ENCODE measurements around the gene GRIN2D.
A peak's percentile ranks its signal among the peaks of the same experiment; 100 is the strongest.

The GRIN2D gene

DNA sequence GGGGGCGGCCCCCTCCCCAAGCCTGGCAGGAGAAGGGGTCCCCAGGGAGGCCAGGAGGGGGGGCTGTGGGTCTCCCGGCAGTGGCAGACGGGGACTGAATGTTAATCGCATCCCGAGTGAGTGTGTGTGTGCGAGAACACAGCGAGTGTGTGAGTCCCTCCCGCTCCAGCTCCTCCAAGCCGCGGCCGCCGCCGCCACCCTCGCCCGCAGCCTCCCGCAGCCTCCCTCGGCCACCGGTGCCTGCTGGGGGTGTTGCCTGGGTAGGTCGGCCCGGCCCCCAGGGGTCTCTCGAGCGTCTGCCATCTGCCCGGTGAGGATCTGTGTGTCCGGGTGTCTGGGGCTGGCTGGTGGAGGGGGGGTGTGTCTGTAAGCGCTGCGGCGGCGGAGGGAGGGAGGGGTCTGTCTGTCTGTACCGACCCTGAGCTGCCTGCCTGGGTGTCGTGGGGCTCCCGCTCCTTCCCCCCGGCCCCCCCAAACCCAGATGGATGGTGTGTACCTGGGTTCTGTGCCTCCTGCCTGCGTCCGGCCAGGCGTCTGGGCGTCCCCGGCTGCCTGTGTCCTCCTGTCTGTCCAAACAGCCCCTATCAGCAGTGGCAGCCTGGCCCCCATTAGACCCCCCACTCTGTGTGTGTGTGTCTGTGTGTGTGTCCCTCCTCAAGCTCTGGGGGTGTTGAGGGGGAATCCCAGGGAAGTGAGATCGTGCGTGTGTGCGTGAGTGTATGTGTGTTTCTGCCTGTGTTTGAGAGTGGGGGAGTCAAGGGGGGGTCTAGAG is at the start of gene GRIN2D:
Gene GRIN2D, plus strand, starts transcription at position 110 of the 772 bp plus-strand sequence. CDS start 4,725 bp downstream, outside the sequence.
- peak within 1 kb of the TSS; percentile 76 for H3K27ac ChIP-seq
- TF ChIP-seq ZFX (IDR thresholded peaks at IDR 0.05; ENCODE audit: borderline replicate concordance), result no peak
- TF ChIP-seq, protein P1, sequence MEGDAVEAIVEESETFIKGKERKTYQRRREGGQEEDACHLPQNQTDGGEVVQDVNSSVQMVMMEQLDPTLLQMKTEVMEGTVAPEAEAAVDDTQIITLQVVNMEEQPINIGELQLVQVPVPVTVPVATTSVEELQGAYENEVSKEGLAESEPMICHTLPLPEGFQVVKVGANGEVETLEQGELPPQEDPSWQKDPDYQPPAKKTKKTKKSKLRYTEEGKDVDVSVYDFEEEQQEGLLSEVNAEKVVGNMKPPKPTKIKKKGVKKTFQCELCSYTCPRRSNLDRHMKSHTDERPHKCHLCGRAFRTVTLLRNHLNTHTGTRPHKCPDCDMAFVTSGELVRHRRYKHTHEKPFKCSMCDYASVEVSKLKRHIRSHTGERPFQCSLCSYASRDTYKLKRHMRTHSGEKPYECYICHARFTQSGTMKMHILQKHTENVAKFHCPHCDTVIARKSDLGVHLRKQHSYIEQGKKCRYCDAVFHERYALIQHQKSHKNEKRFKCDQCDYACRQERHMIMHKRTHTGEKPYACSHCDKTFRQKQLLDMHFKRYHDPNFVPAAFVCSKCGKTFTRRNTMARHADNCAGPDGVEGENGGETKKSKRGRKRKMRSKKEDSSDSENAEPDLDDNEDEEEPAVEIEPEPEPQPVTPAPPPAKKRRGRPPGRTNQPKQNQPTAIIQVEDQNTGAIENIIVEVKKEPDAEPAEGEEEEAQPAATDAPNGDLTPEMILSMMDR (IDR thresholded peaks at IDR 0.05), result no peak

DNA sequence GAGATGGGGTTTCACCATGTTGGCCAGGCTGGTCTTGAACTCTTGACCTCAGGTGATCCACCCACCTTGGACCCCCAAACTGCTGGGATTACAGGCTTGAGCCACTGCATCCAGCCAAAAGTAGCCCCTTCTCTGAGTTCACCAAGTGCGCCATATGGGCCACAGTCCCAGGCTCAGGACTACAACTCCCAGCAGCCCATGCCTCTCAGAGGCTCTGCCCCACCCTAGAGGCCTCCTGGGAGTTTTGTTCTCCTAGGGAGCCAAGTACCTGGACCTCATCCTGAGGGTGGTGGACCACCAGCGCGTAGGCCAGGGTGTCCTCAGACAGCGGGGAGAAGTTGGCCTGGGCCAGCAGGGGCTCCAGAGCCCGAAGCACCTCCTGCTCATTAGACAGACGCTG is 48.6 kb upstream of the GRIN2D start:
- TF ChIP-seq, protein P1 (IDR thresholded peaks at IDR 0.05), result no peak
- no peak for TF ChIP-seq ZFX (IDR thresholded peaks at IDR 0.05; ENCODE audit: borderline replicate concordance)
- no peak overlapping the region for H3K27ac ChIP-seq

DNA sequence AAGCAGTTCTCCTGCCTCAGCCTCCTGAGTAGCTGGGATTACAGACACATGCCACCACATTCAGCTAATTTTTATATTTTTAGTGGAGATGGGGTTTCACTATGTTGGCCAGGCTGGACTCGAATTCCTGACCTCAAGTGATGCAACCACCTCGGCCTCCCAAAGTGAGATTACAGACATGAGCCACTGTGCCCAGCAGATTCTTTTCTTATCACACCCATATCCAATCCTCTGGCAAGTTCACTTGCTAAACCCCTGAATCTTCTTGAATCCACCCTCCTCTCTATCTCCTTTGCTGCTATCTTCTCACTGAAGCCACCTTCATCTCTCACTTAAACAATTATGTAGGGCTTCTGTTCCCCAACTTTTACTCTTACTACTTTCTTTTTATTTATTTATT is 47.3 kb upstream of the GRIN2D start:
- H3K27ac ChIP-seq, result no peak overlapping the region

DNA sequence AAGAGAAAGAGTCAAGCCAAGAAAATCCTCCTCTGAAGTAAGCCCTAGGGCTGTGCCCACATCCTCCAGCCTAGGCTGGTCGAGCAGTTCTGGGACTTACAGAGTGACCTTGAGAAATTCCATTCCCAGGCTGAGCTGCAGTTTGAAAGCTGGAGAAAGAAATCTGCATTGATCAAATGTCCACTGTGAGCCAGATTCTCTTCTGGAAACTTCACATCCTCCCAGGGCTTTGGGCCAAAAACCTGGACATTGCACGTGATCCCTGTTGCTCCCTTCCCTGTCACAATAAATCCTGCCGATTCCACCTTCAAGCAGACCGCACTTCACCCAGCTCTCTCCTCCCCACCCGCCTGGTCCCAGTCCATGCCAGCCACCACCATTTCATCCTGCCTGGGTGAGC is 45.4 kb upstream of the GRIN2D start:
- no peak overlapping the region for H3K27ac ChIP-seq
- no peak for TF ChIP-seq ZFX (IDR thresholded peaks at IDR 0.05; ENCODE audit: borderline replicate concordance)
- TF ChIP-seq, protein P1 (IDR thresholded peaks at IDR 0.05), result no peak

More for the DNA sequence above, 47.3 kb upstream of the GRIN2D start:
- TF ChIP-seq, protein P1 (IDR thresholded peaks at IDR 0.05), result no peak
- no peak for TF ChIP-seq ZFX (IDR thresholded peaks at IDR 0.05; ENCODE audit: borderline replicate concordance)

DNA sequence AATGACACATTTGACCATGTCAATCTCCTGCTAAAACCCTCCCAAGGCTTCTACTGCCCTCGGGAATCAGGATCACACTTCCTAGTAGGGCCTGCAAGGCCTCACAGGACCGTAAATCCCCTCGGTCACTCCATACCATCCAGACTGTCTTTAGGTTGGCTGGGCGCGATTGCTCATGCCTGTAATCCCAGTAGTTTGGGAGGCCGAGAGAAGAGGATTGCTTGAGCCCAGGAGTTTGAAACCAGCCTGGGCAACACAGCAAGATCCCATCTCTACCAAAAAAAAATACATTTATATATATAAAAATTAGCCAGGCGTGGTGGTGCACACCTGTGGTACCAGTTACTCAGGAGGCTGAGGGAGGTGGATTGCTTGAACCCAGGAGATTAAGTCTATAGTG is 44.7 kb upstream of the GRIN2D start:
- TF ChIP-seq, protein P1 (IDR thresholded peaks at IDR 0.05), result no peak
- TF ChIP-seq ZFX (IDR thresholded peaks at IDR 0.05; ENCODE audit: borderline replicate concordance), result no peak
- H3K27ac ChIP-seq, result no peak overlapping the region

DNA sequence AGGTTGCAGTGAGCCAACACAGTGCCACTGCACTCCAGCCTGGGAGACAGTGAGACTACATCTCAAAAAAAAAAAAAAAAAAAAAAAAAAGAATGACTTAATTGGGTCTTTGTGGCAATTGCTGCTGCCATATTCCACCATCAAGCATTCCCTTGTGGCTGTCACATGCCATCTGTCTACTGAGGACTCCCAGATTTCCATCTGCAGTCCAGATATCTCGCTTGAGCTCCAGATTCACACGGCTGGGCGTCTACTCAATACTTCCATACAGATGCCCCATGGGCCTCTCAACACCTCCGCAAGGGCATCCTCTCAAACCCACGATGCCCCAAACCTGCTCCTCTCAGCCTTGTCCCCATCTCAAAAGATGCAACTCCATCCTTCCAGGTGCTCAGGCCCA is 42.6 kb upstream of the GRIN2D start:
- H3K27ac ChIP-seq, result no peak overlapping the region
- no peak for TF ChIP-seq ZFX (IDR thresholded peaks at IDR 0.05; ENCODE audit: borderline replicate concordance)
- TF ChIP-seq, protein P1 (IDR thresholded peaks at IDR 0.05), result no peak

DNA sequence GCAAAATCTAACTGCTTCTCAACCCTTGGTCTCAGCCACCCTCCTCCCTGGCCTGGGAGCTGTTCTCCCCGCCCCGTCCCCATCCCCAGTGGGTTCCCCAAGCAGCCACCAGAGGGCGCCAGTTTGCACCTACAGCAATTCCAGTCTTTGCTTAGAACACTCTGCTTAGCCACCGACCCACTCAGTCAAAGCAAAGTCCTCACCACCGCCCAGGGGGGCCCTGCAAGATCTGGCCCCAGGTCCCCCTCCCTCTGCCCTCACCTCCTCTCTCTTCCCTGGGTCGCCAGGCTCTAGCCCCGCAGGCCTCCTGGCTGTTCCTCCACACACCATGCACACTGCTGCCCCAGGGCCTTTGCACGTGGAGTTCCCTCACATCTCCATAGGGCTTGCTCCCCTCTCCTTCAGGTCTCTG is 42.1 kb upstream of the GRIN2D start:
- H3K27ac ChIP-seq, result no peak overlapping the region
- TF ChIP-seq, protein P1 (IDR thresholded peaks at IDR 0.05), result peak; percentile 89
- no peak for TF ChIP-seq ZFX (IDR thresholded peaks at IDR 0.05; ENCODE audit: borderline replicate concordance)

All from 22Rv1 (cell line).